GM23338 (cell line): Measurements from ENCODE around the gene ATF1. TPM values are rescaled to one million over a fixed set of nuclear protein-coding genes. Genes with fewer than 3 reads are reported as not detected.

Experiments
- ATAC-seq: fragments of 200-7000 bp; cut with Tn5 transposase; 3 replicates; pipeline ENCODE4 v1.9.1; 2020
- DNase-seq: peaks from one replicate; pipeline ENCODE4 v3.0.0-alpha.2; 2015; ENCODE audit warnings: low spot score
- H2AFZ ChIP-seq: fragments of 200-600 bp; sonication (generic); 2 replicates; pipeline ENCODE4 v1.8.0; 2016; ENCODE audit warnings: antibody characterized with exemption, mild to moderate bottlenecking, moderate library complexity
- H3F3A ChIP-seq: fragments of 200-600 bp; sonication (generic); replicated peaks from 2 replicates; pipeline ENCODE4 v1.8.0; 2017; ENCODE audit warnings: antibody characterized with exemption, mixed run types, low read depth
- H3K27ac ChIP-seq: fragments of 200-600 bp; sonication (generic); 2 replicates; pipeline ENCODE4 v1.6.1; 2016; ENCODE audit warnings: low read depth
- H3K27me3 ChIP-seq: fragments of 200-600 bp; sonication (generic); 2 replicates; pipeline ENCODE4 v1.8.0; 2016; ENCODE audit warnings: mild to moderate bottlenecking, mixed run types, moderate library complexity; ENCODE audit not compliant: insufficient read depth
- H3K36me3 ChIP-seq: fragments of 200-600 bp; sonication (generic); 2 replicates; pipeline ENCODE4 v1.8.0; 2016; ENCODE audit warnings: mild to moderate bottlenecking; ENCODE audit not compliant: insufficient read depth
- H3K4me1 ChIP-seq: fragments of 200-600 bp; sonication (generic); 2 replicates; pipeline ENCODE4 v1.8.0; 2016; ENCODE audit warnings: mild to moderate bottlenecking, moderate library complexity; ENCODE audit not compliant: insufficient read depth
- H3K4me2 ChIP-seq: fragments of 200-600 bp; sonication (generic); 2 replicates; pipeline ENCODE4 v1.7.1; 2017; ENCODE audit warnings: mixed run types
- H3K4me3 ChIP-seq: fragments of 200-600 bp; sonication (generic); 2 replicates; pipeline ENCODE4 v1.6.1; 2016; ENCODE audit warnings: mixed run types
- H3K79me2 ChIP-seq: fragments of 200-600 bp; sonication (generic); replicated peaks from 2 replicates; pipeline ENCODE4 v1.8.0; 2017; ENCODE audit warnings: mild to moderate bottlenecking; ENCODE audit not compliant: insufficient read depth
- H3K9me2 ChIP-seq: fragments of 200-600 bp; sonication (generic); 2 replicates; pipeline ENCODE4 v1.8.0; 2017; ENCODE audit not compliant: insufficient read depth
- H4K20me1 ChIP-seq: fragments of 200-600 bp; sonication (generic); replicated peaks from 2 replicates; pipeline ENCODE4 v1.8.0; 2017; ENCODE audit warnings: mild to moderate bottlenecking; ENCODE audit not compliant: insufficient read depth
- H3K27ac Mint-ChIP-seq: 2 replicates; pipeline ENCODE4 v1.8.0; 2020; ENCODE audit warnings: inconsistent platforms, mild to moderate bottlenecking, moderate library complexity, mixed read lengths
- H3K27me3 Mint-ChIP-seq: 3 replicates; pipeline ENCODE4 v1.8.0; 2022; ENCODE audit warnings: low read depth, mild to moderate bottlenecking, moderate library complexity, mixed read lengths, inconsistent platforms; ENCODE audit not compliant: insufficient read depth, poor library complexity
- H3K36me3 Mint-ChIP-seq: 3 replicates; pipeline ENCODE4 v1.8.0; 2021; ENCODE audit warnings: low read depth, mild to moderate bottlenecking, inconsistent platforms, moderate library complexity, mixed read lengths
- H3K4me1 Mint-ChIP-seq: 3 replicates; pipeline ENCODE4 v1.8.0; 2020; ENCODE audit warnings: mild to moderate bottlenecking, inconsistent platforms, mixed read lengths
- H3K4me3 Mint-ChIP-seq: 3 replicates; pipeline ENCODE4 v1.8.0; 2021; ENCODE audit warnings: moderate library complexity, mild to moderate bottlenecking, inconsistent platforms, mixed read lengths
- H3K9me3 Mint-ChIP-seq: 3 replicates; pipeline ENCODE4 v1.8.0; 2020; ENCODE audit warnings: moderate library complexity, mild to moderate bottlenecking, inconsistent platforms, mixed read lengths
- CREB1 ChIP-seq: fragments of 250-450 bp; sonication (Bioruptor Pico); IDR thresholded peaks from 2 replicates; pipeline ENCODE4 v1.5.0; 2020; ENCODE audit warnings: low read depth, mild to moderate bottlenecking, moderate library complexity
- EZH2phosphoT487 ChIP-seq: fragments of 200-600 bp; sonication (generic); IDR thresholded peaks from one replicate; pipeline ENCODE4 v1.8.1; 2018; ENCODE audit warnings: antibody characterized with exemption; ENCODE audit not compliant: unreplicated experiment
- JUNB ChIP-seq: IDR thresholded peaks from one replicate; pipeline ENCODE4 v1.6.1; 2016; ENCODE audit warnings: antibody characterized with exemption; ENCODE audit not compliant: unreplicated experiment
- NANOG ChIP-seq: IDR thresholded peaks from 2 replicates; pipeline ENCODE4 v1.6.1; 2016; ENCODE audit warnings: antibody characterized with exemption, borderline replicate concordance
- ZNF114 ChIP-seq: fragments of 250-450 bp; sonication (Bioruptor Pico); IDR thresholded peaks from 2 replicates; pipeline ENCODE4 v1.5.0; 2020; ENCODE audit warnings: mild to moderate bottlenecking, moderate library complexity
- ZNF331 ChIP-seq: fragments of 250-450 bp; sonication (Bioruptor Pico); IDR thresholded peaks from 2 replicates; pipeline ENCODE4 v1.5.0; 2020; ENCODE audit warnings: low read depth, mild to moderate bottlenecking, moderate library complexity
- ZNF462 ChIP-seq: fragments of 250-450 bp; sonication (Bioruptor Pico); IDR thresholded peaks from 2 replicates; pipeline ENCODE4 v1.5.0; 2020; ENCODE audit warnings: mild to moderate bottlenecking, moderate library complexity
- polyA plus RNA-seq: library from polyadenylated mRNA; unstranded; fragments of >200 nt; fragmentation: Nextera tagmentation; extraction: Ambion mirVana; gene quantifications from 2 replicates; pipeline ENCODE4 v1.2.1, GENCODE V29; 2016
- total RNA-seq: library from RNA; depleted of rRNA; stranded (reverse); fragments of >200 nt; shearing (Covaris generic); gene quantifications from 2 replicates; pipeline ENCODE4 v1.2.3, GENCODE V29; 2014
- TF ChIP-seq, protein P1 (sequence below): IDR thresholded peaks from one replicate; pipeline ENCODE4 v1.6.1; 2018; ENCODE audit warnings: antibody characterized with exemption; ENCODE audit not compliant: unreplicated experiment
- TF ChIP-seq, protein P2 (sequence below), 2 experiments: fragments of 200-600 bp in 1 of 2; sonication (generic) in 1 of 2; conservative IDR thresholded peaks; 2 replicates each; pipeline versions ENCODE4 v1.5.1 to v1.6.1; 2016 to 2017; ENCODE audit warnings: antibody characterized with exemption in 2 of 2, low read depth in 2 of 2, mild to moderate bottlenecking in 2 of 2, moderate library complexity in 1 of 2

ATF1 gene
- total and polyA plus RNA-seq, 2 experiments from 2014 or later, result 17.5 to 22.7 TPM

GRCh38 chr12:50778663-50779590, 15.0 kb downstream of the ATF1 start:
- no peaks in the 10 kb centered on the region for H3K4me1 ChIP-seq
- peaks cover 16% of the 10 kb centered on the region; the same call in 2 of the 3 replicates for H3K36me3 Mint-ChIP-seq
- H3K9me3 Mint-ChIP-seq, result no peaks in the 10 kb centered on the region
- H2AFZ ChIP-seq, result no peak overlapping the region
- H3K4me3 ChIP-seq, result no peak overlapping the region
- no peaks in the 10 kb centered on the region for H3K9me2 ChIP-seq
- DNase-seq, result no peak
- peaks cover 8% of the 10 kb centered on the region; the same call in 1 of the 2 replicates for H4K20me1 ChIP-seq
- no peak overlapping the region for H3K27ac ChIP-seq
- H3K27me3 ChIP-seq, result no peaks in the 10 kb centered on the region
- H3K4me1 Mint-ChIP-seq, result no peaks in the 10 kb centered on the region
- no peaks in the 10 kb centered on the region for H3K27me3 Mint-ChIP-seq
- TF ChIP-seq NANOG, result no peak
- no peak overlapping the region for H3K4me3 Mint-ChIP-seq
- H3K27ac Mint-ChIP-seq, result no peak overlapping the region
- H3K36me3 ChIP-seq, result no peaks in the 10 kb centered on the region
- H3K79me2 ChIP-seq, result peaks cover 65% of the 10 kb centered on the region
- no peak for ATAC-seq
- H3F3A ChIP-seq, result no peaks in the 10 kb centered on the region
- no peak overlapping the region for H3K4me2 ChIP-seq

- Mint-ChIP-seq H3K27me3 (no peaks in the 10 kb centered on the region), H3K4me1 (no peaks in the 10 kb centered on the region), H3K9me3 (no peaks in the 10 kb centered on the region), H3K4me3 (no peak overlapping the region), H3K36me3 (peaks cover 16% of the 10 kb centered on the region; the same call in 2 of the 3 replicates), H3K27ac (no peak overlapping the region)
- Histone ChIP-seq H3K27me3 (no peaks in the 10 kb centered on the region), H2AFZ (no peak overlapping the region), H3K36me3 (no peaks in the 10 kb centered on the region), H4K20me1 (peaks cover 8% of the 10 kb centered on the region; the same call in 1 of the 2 replicates), H3K4me3 (no peak overlapping the region), H3K9me2 (no peaks in the 10 kb centered on the region), H3K4me1 (no peaks in the 10 kb centered on the region), H3F3A (no peaks in the 10 kb centered on the region), H3K4me2 (no peak overlapping the region), H3K27ac (no peak overlapping the region), H3K79me2 (peaks cover 61% of the 10 kb centered on the region)
- DNase-seq, result no peak
- no peak for ATAC-seq
- no peak for TF ChIP-seq ZNF114 (CRISPR knock-in tag)
- TF ChIP-seq ZNF462, result no peak
- no peak for TF ChIP-seq JUNB
- TF ChIP-seq, protein P1, sequence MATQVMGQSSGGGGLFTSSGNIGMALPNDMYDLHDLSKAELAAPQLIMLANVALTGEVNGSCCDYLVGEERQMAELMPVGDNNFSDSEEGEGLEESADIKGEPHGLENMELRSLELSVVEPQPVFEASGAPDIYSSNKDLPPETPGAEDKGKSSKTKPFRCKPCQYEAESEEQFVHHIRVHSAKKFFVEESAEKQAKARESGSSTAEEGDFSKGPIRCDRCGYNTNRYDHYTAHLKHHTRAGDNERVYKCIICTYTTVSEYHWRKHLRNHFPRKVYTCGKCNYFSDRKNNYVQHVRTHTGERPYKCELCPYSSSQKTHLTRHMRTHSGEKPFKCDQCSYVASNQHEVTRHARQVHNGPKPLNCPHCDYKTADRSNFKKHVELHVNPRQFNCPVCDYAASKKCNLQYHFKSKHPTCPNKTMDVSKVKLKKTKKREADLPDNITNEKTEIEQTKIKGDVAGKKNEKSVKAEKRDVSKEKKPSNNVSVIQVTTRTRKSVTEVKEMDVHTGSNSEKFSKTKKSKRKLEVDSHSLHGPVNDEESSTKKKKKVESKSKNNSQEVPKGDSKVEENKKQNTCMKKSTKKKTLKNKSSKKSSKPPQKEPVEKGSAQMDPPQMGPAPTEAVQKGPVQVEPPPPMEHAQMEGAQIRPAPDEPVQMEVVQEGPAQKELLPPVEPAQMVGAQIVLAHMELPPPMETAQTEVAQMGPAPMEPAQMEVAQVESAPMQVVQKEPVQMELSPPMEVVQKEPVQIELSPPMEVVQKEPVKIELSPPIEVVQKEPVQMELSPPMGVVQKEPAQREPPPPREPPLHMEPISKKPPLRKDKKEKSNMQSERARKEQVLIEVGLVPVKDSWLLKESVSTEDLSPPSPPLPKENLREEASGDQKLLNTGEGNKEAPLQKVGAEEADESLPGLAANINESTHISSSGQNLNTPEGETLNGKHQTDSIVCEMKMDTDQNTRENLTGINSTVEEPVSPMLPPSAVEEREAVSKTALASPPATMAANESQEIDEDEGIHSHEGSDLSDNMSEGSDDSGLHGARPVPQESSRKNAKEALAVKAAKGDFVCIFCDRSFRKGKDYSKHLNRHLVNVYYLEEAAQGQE, result no peak
- TF ChIP-seq, protein P2, sequence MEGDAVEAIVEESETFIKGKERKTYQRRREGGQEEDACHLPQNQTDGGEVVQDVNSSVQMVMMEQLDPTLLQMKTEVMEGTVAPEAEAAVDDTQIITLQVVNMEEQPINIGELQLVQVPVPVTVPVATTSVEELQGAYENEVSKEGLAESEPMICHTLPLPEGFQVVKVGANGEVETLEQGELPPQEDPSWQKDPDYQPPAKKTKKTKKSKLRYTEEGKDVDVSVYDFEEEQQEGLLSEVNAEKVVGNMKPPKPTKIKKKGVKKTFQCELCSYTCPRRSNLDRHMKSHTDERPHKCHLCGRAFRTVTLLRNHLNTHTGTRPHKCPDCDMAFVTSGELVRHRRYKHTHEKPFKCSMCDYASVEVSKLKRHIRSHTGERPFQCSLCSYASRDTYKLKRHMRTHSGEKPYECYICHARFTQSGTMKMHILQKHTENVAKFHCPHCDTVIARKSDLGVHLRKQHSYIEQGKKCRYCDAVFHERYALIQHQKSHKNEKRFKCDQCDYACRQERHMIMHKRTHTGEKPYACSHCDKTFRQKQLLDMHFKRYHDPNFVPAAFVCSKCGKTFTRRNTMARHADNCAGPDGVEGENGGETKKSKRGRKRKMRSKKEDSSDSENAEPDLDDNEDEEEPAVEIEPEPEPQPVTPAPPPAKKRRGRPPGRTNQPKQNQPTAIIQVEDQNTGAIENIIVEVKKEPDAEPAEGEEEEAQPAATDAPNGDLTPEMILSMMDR (conservative IDR thresholded peaks at IDR 0.05; ENCODE audit: low read depth in 2 of 2), result no peak
- TF ChIP-seq EZH2phosphoT487, result no peak
- TF ChIP-seq ZNF331, result no peak
- no peak for TF ChIP-seq CREB1 (CRISPR knock-in tag)
These were observed 16.1 kb downstream of the ATF1 start for GRCh38 chr12:50780013-50780412.
